ENCODE results near the gene PJA1. TPM values are rescaled to one million over a fixed set of nuclear protein-coding genes. Genes with fewer than 3 reads are reported as not detected.

The PJA1 gene
- total RNA-seq, result 16.9 and 18.6 TPM in 2 replicates

- DNase-seq (peak; percentile 60), ATAC-seq (ENCODE audit: low read depth) (peak; percentile 93)
- no peak for TF ChIP-seq CTCF (IDR thresholded peaks at IDR 0.05)
- peak within 1 kb of the TSS; percentile 90 for H3K4me3 Mint-ChIP-seq
- H3K36me3 Mint-ChIP-seq (ENCODE audit: low read depth), result peaks cover 30% of the 10 kb centered on the region
- H3K9me3 Mint-ChIP-seq, result no peaks in the 10 kb centered on the region
- CTCF ChIA-PET, result interaction anchor here (1.3 kb wide), 1 partner anchor 337 kb away, joined by 8 read pairs; the partner anchor contains the start of gene EFNB1
- intact Hi-C loops (cut with micrococcal nuclease), result loop anchor here (1.0 to 10.0 kb wide), 3 partner anchors 337 to 968 kb away; partner anchors contain the start of genes IGBP1 and YIPF6
- H3K4me1 Mint-ChIP-seq, result peaks cover 21% of the 10 kb centered on the region
- no peaks in the 10 kb centered on the region for H3K27me3 Mint-ChIP-seq
- H3K27ac Mint-ChIP-seq, result peak within 1 kb of the TSS; percentile 85
- POLR2A ChIA-PET, result interaction anchor here (0.6 to 1.2 kb wide), 4 partner anchors 13 to 968 kb away, joined by 3 to 11 read pairs (median 4); partner anchors contain the start of genes EFNB1 and IGBP1
Measured at GRCh38 chrX:69165087-69165651, at the start of gene PJA1. Gene PJA1 (minus strand): TSS chrX:69165453. CDS start chrX:69163073, 2,380 bp downstream.

GRCh38 chrX:69214463-69214862 is 49.2 kb upstream of the PJA1 start:
- CTCF ChIA-PET, result no interaction called here
- no peak for TF ChIP-seq CTCF (IDR thresholded peaks at IDR 0.05)
- no peak overlapping the region for H3K4me3 Mint-ChIP-seq
- ATAC-seq (ENCODE audit: low read depth) (no peak), DNase-seq (no peak)
- no peaks in the 10 kb centered on the region for H3K36me3 Mint-ChIP-seq (ENCODE audit: low read depth)
- H3K4me1 Mint-ChIP-seq, result no peaks in the 10 kb centered on the region
- POLR2A ChIA-PET, result no interaction called here
- H3K9me3 Mint-ChIP-seq, result no peaks in the 10 kb centered on the region
- H3K27me3 Mint-ChIP-seq, result peaks cover 2% of the 10 kb centered on the region
- intact Hi-C loops (cut with micrococcal nuclease), result no loop called here
- H3K27ac Mint-ChIP-seq, result no peak overlapping the region

GRCh38 chrX:69211701-69212100 is 46.4 kb upstream of the PJA1 start:
- H3K27me3 Mint-ChIP-seq, result peaks cover 2% of the 10 kb centered on the region
- H3K27ac Mint-ChIP-seq, result no peak overlapping the region
- H3K4me3 Mint-ChIP-seq, result no peak overlapping the region
- DNase-seq, result no peak
- CTCF ChIA-PET, result no interaction called here
- POLR2A ChIA-PET, result no interaction called here
- no peaks in the 10 kb centered on the region for H3K9me3 Mint-ChIP-seq
- intact Hi-C loops (cut with micrococcal nuclease), result no loop called here
- H3K4me1 Mint-ChIP-seq, result no peaks in the 10 kb centered on the region
- ATAC-seq (ENCODE audit: low read depth), result no peak
- no peaks in the 10 kb centered on the region for H3K36me3 Mint-ChIP-seq (ENCODE audit: low read depth)
- no peak for TF ChIP-seq CTCF (IDR thresholded peaks at IDR 0.05)

- ChIA-PET CTCF (no interaction called here), POLR2A (no interaction called here)
- H3K27me3 Mint-ChIP-seq, result peaks cover 2% of the 10 kb centered on the region
- TF ChIP-seq CTCF (IDR thresholded peaks at IDR 0.05), result no peak
- no peaks in the 10 kb centered on the region for H3K9me3 Mint-ChIP-seq
- ATAC-seq (ENCODE audit: low read depth) (no peak), DNase-seq (no peak)
- H3K4me3 Mint-ChIP-seq, result no peak overlapping the region
- no peaks in the 10 kb centered on the region for H3K36me3 Mint-ChIP-seq (ENCODE audit: low read depth)
- no peak overlapping the region for H3K27ac Mint-ChIP-seq
- intact Hi-C loops (cut with micrococcal nuclease), result no loop called here
- H3K4me1 Mint-ChIP-seq, result no peaks in the 10 kb centered on the region
Measured at GRCh38 chrX:69210581-69210980, 45.3 kb upstream of the PJA1 start.

GRCh38 chrX:69207216-69207615 is 42.0 kb upstream of the PJA1 start:
- DNase-seq (no peak), ATAC-seq (ENCODE audit: low read depth) (no peak)
- intact Hi-C loops (cut with micrococcal nuclease), result no loop called here
- no peaks in the 10 kb centered on the region for H3K9me3 Mint-ChIP-seq
- H3K36me3 Mint-ChIP-seq (ENCODE audit: low read depth), result no peaks in the 10 kb centered on the region
- H3K27me3 Mint-ChIP-seq, result peaks cover 2% of the 10 kb centered on the region
- no peak overlapping the region for H3K27ac Mint-ChIP-seq
- H3K4me1 Mint-ChIP-seq, result no peaks in the 10 kb centered on the region
- ChIA-PET CTCF (no interaction called here), POLR2A (no interaction called here)
- no peak for TF ChIP-seq CTCF (IDR thresholded peaks at IDR 0.05)
- no peak overlapping the region for H3K4me3 Mint-ChIP-seq

Data from activated B cell treated with CpG ODN at 0.5 μM for 24 hours (primary cell).